Progenitor cell of endocrine pancreas (in vitro differentiated cells): Measurements from ENCODE around the gene KCNK2. TPM values are rescaled to one million over a fixed set of nuclear protein-coding genes. Genes with fewer than 3 reads are reported as not detected.

Source experiments
- DNase-seq: peaks from one replicate; pipeline ENCODE4 v3.0.0; 2021; ENCODE audit warnings: low spot score; ENCODE audit not compliant: unreplicated experiment
- H3K27ac Mint-ChIP-seq: 2 replicates; pipeline ENCODE4 v1.8.0; 2021; ENCODE audit warnings: mild to moderate bottlenecking, moderate library complexity, mixed read lengths
- H3K27me3 Mint-ChIP-seq: 2 replicates; pipeline ENCODE4 v1.8.0; 2021; ENCODE audit warnings: mixed read lengths
- H3K36me3 Mint-ChIP-seq: 2 replicates; pipeline ENCODE4 v1.8.0; 2022; ENCODE audit warnings: mixed read lengths; ENCODE audit not compliant: insufficient read depth
- H3K4me1 Mint-ChIP-seq: 2 replicates; pipeline ENCODE4 v1.8.0; 2021; ENCODE audit warnings: low read depth, mixed read lengths
- H3K4me3 Mint-ChIP-seq: 2 replicates; pipeline ENCODE4 v1.8.0; 2021; ENCODE audit warnings: low read depth, mild to moderate bottlenecking, moderate library complexity, mixed read lengths
- H3K9me3 Mint-ChIP-seq: 2 replicates; pipeline ENCODE4 v1.8.0; 2021; ENCODE audit warnings: low read depth, mixed read lengths
- total RNA-seq: library from RNA; stranded (reverse); gene quantifications from 2 replicates; pipeline ENCODE4 v1.2.1, GENCODE V29; 2021
- TF ChIP-seq, protein P1 (sequence below): fragments of 200-600 bp; sonication (generic); IDR thresholded peaks from one replicate; pipeline ENCODE4 v1.5.0; 2021; ENCODE audit warnings: antibody characterized with exemption, mild to moderate bottlenecking; ENCODE audit not compliant: unreplicated experiment

KCNK2 gene
- total RNA-seq, 1 donor from 2014 or later: 0.60 TPM

DNA sequence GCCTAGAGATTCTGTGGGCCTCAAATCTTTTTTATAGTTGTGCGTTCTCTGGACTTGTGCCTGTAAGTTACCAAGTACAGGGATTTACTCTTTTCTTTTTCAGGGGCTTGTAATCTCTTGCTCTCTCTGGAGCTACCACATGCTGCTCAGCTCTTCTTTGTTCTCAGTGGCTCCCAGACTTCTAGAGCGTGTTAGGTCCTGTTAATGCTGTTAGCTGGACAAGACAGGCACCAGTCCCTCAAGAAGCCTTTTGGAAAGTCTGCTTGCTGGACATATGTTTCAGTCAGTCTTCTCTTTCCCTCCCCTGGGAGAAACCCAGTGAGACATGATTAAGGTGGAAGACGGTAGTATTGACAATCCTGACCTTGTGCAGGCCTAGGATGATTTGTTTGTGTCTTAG lies 29.4 kb downstream of the KCNK2 start:
- Mint-ChIP-seq H3K4me3 (no peak overlapping the region), H3K27me3 (no peaks in the 10 kb centered on the region), H3K36me3 (no peaks in the 10 kb centered on the region), H3K9me3 (peaks cover 3% of the 10 kb centered on the region), H3K27ac (no peak overlapping the region), H3K4me1 (no peaks in the 10 kb centered on the region)
- TF ChIP-seq, protein P1, sequence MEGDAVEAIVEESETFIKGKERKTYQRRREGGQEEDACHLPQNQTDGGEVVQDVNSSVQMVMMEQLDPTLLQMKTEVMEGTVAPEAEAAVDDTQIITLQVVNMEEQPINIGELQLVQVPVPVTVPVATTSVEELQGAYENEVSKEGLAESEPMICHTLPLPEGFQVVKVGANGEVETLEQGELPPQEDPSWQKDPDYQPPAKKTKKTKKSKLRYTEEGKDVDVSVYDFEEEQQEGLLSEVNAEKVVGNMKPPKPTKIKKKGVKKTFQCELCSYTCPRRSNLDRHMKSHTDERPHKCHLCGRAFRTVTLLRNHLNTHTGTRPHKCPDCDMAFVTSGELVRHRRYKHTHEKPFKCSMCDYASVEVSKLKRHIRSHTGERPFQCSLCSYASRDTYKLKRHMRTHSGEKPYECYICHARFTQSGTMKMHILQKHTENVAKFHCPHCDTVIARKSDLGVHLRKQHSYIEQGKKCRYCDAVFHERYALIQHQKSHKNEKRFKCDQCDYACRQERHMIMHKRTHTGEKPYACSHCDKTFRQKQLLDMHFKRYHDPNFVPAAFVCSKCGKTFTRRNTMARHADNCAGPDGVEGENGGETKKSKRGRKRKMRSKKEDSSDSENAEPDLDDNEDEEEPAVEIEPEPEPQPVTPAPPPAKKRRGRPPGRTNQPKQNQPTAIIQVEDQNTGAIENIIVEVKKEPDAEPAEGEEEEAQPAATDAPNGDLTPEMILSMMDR: no peak
- DNase-seq: no peak

DNA sequence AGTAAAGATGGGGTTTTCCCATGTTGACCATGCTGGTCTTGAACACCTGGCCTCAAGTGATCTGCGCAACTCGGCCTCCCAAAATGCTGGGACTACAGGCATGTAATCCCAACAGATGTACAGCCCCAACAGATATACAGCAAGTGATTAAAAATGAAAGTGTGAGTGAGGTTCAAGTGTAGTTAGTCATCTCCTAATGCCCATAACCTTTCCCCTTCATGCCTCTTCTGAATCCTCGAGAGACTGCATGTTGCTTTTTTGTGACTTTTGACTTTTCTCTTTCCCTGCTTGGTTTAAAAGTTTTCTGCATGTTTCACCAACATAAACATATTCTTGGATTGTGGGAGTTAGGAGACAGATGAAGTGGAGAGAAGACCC lies 31.2 kb downstream of the KCNK2 start:
- TF ChIP-seq, protein P1: no peak

GRCh38 chr1:215114154-215114933 lies 31.8 kb downstream of the KCNK2 start:
- H3K36me3 Mint-ChIP-seq: no peaks in the 10 kb centered on the region
- H3K27me3 Mint-ChIP-seq: no peaks in the 10 kb centered on the region
- H3K4me3 Mint-ChIP-seq: no peak overlapping the region
- H3K9me3 Mint-ChIP-seq: no peaks in the 10 kb centered on the region
- TF ChIP-seq, protein P1: no peak
- no peaks in the 10 kb centered on the region for H3K4me1 Mint-ChIP-seq
- DNase-seq: no peak
- no peak overlapping the region for H3K27ac Mint-ChIP-seq

More for the DNA sequence above, 31.2 kb downstream of the KCNK2 start:
- DNase-seq: no peak
- Mint-ChIP-seq H3K4me3 (no peak overlapping the region), H3K27ac (no peak overlapping the region), H3K9me3 (no peaks in the 10 kb centered on the region), H3K27me3 (no peaks in the 10 kb centered on the region), H3K36me3 (no peaks in the 10 kb centered on the region), H3K4me1 (no peaks in the 10 kb centered on the region)

DNA sequence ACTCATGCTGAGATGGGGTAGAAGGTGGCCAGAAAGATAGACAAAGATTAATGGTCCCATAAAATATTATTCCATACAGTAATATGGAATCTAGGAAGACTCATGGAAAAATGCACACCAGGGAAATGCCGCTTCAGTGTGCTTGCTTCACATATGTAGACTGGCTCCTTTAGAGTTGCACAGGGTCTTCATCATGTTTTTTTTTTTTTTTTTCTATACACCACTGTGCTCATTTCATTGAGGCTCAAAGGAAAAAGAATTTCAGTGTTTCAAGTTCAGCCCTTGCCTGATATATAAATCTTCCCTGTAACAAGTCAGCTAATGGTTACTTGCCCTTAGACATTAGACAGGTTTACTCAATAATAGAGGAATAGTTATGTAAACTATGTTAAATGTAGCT lies 33.2 kb downstream of the KCNK2 start:
- no peaks in the 10 kb centered on the region for H3K9me3 Mint-ChIP-seq

GRCh38 chr1:215118081-215118480 lies 35.5 kb downstream of the KCNK2 start:
- no peak overlapping the region for H3K27ac Mint-ChIP-seq
- H3K9me3 Mint-ChIP-seq: no peaks in the 10 kb centered on the region
- H3K27me3 Mint-ChIP-seq: no peaks in the 10 kb centered on the region
- no peaks in the 10 kb centered on the region for H3K36me3 Mint-ChIP-seq
- H3K4me3 Mint-ChIP-seq: no peak overlapping the region
- TF ChIP-seq, protein P1: no peak
- no peaks in the 10 kb centered on the region for H3K4me1 Mint-ChIP-seq
- no peak for DNase-seq

More for the DNA sequence above, 33.2 kb downstream of the KCNK2 start:
- no peaks in the 10 kb centered on the region for H3K27me3 Mint-ChIP-seq
- no peak overlapping the region for H3K4me3 Mint-ChIP-seq
- H3K4me1 Mint-ChIP-seq: no peaks in the 10 kb centered on the region
- H3K36me3 Mint-ChIP-seq: no peaks in the 10 kb centered on the region
- no peak for DNase-seq
- no peak overlapping the region for H3K27ac Mint-ChIP-seq
- TF ChIP-seq, protein P1: no peak
